Superior temporal gyrus (tissue), 1 donor: ENCODE results near the gene NT5M.
"Not testable (repeated sequence)": the region's sequence is repeated elsewhere in the genome, so short reads cannot be mapped to it uniquely, and the experiment has no call there.

ENCODE experiments used
- DNase-seq: peaks from one replicate; pipeline ENCODE4 v3.0.0-alpha.2; 2016; ENCODE audit errors: extremely low spot score

Gene NT5M

DNA sequence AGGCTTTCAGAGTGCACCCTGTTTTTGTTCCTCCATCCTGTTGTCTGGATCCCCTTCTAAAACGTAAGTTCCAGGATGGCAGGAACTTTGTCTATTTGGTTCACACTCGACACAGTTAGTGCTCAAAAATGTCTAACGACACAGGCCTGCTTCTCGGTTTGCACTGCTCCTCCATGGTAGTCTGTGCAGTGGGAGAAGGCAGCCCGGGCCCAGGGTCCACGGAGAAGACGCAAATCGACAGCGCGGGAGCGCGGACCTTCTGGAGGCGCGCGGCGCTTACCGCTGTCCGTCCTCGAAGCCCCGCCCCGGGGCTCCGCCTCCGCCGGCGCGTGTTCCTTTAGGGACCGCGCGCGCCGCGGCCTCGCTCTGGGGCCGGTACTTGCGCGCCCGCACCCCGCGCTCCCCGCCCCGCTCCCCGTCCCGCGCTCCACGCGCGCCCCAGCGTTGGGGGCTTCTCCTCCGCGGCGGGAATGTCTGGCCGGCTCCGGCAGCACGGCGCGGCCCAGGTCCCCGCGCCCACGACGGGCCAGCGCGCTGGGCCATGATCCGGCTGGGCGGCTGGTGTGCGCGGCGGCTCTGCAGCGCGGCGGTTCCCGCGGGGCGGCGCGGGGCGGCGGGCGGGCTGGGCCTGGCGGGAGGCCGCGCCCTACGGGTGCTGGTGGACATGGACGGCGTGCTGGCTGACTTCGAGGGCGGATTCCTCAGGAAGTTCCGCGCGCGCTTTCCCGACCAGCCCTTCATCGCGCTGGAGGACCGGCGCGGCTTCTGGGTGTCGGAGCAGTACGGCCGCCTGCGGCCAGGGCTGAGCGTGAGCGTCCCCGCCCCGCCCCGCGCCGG lies at the start of gene NT5M:
TSS of gene NT5M (plus strand) at position 364 of the 837 bp plus-strand sequence. CDS start at position 542, 178 bp downstream.
- DNase-seq = peak; percentile 79

DNA sequence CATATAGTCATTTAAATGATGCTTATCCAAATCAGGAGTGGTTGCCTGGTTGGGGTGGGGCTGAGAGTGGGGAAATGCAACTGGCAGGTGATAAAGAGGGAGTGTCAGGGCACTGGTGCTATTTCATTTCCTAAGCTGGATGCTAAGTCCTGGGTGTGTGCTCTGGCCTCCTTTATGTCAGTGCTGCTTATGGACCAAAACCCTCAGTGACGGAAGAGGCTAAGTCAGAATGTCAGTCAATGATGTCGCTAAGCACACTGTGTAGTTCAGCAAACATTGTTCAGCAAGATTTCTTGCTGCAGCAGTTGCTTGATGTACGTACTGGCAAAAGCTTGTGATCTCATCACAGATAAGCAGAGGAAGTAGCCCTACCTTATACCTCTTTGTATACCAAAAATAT lies 49.8 kb upstream of the NT5M start:
- DNase-seq = no peak

DNA sequence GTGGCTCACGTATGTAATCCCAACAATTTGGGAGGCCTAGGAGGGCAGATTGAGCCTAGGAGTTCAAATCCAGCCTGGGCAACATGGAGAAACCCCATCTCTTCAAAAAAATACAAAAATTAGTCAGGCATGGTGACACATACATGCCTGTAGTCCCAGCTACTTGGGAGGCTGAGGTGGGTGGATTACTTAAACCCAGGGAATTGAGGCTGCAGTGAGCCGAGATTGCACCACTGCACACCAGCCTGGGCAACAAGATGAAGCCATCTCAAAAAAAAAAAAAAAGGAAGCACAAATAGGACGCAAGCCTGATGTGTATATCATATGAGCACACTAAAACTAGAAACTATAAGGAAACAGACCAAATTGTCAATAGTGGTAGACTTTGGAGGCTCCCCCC lies 49.1 kb upstream of the NT5M start:
- DNase-seq = no peak

DNA sequence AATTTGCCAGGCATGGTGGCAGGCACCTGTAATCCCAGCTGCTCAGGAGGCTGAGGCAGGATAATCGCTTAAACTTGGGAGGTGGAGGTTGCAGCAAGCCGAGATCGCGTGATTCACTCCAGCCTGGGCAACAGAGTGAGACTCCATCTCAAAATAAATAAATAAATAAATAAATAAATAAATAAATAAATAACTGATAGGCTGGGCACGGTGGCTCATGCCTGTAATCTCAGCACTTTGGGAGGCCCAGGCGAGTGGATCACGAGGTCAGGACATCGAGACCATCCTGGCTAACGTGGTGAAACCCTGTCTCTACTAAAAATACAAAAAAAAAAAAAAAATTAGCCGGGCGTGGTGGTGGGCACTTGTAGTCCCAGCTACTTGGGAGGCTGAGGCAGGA lies 47.5 kb upstream of the NT5M start:
- not testable (repeated sequence) for DNase-seq

DNA sequence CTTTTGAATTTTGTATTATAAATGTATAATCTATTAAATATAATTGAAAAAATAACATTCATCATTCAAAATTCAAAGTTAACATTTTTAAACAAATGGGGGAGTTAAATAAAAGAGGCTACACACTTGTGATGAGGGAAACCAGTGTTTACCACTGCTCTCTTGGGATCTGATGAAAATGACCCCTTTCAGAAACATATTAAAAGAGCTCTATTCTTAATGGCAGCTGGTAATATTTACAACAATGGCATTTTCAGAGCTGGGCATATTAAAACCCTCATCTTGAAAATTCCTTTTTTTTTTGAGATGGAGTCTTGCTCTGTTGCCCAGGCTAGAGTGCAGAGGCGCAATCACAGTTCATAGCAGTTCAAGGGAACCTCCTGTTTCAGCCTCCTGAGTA lies 46.9 kb upstream of the NT5M start:
- peak; percentile 47 for DNase-seq

DNA sequence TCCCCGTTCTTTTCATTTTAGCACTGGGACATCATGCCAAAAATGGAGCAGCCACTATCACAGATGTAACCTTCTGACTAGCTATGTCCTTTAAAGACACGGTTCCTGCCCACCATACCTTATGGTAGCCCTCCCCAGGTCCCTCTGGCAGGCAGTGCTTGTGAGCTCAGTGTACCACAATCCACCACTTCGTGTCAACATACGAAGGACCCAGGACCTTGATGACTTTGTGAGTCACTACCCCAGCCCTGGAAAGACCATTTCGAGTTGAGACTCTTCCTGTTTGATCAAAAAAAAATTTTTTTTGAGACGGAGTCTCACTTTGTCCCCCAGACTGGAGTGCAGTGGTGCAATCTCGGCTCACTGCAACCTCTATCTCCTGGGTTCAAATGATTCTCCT lies 45.2 kb upstream of the NT5M start:
- DNase-seq = no peak

DNA sequence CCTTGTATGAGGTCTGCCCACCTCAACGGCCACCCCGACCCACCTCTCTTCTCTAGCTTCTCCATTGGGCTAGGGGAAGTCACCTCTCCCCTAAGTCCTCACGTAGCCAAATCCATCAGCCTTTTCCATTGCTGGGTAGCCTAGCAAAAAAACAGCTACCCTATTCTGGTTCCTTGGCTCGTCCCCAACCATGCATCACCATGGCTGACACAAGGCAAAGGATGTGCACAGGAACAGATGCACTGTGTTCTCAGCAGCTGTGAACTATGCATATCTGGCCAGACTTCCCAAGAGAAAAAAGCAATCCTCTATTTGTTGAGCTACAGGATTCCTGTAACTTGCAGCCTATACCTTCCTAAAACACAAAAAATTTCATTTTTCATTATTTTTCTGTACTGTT lies 44.2 kb upstream of the NT5M start:
- DNase-seq = peak; percentile 83

DNA sequence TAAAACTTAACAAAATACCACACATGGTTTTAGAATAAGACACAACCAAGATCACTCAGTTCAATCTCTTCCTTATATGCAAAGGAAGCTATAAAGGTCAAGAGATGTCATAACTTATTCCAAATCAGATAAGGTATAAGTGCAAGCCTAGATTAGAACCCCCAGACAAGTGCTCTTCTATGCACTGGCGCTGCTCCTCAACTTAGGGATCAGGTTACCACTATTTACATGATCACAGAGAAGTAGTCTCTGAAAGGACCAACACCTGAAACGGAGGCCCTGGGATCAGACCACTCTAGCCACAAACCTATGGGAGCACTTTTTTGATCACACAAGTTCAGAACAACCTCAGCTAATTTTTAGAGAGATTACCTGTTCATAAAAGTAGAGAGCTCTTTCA lies 38.7 kb upstream of the NT5M start:
- DNase-seq = no peak

DNA sequence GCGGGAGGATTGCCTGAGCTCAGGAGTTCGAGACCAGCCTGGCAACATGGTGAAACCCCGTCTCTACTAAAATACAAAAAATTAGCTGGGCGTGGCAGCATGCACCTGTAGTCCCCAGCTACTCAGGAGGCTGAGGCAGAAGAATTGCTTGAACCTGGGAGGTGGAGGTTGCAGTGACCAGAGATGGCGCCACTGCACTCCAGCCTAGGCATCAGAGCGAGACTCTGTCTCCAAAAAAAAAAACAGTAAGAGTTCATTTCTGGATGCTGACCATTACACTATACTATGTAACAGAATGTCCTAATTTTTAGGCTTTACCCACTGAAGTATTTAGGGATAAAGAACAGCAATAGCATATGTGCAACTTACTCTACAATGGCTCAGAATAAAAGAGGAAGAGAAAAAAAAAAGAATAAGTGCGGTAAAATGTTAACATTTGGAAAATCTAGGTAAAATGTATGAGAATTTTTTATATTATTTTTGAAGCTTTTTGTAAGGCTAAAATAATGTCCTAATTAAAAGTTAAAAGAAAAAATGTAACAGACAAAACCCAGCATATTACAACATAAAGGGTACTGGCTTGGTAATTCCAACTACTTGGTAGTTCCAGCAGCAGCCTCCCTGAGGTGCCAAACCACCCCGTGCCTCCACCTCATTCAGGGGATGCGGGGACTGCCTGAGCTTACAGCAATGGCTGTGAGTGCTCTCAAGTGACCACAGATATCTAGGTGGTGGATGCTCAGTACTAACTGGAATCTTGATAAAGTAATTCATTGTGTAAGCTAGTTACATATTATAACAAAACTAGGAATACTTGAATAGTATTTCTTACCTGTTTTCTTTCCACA lies 33.0 kb upstream of the NT5M start:
- DNase-seq = no peak

DNA sequence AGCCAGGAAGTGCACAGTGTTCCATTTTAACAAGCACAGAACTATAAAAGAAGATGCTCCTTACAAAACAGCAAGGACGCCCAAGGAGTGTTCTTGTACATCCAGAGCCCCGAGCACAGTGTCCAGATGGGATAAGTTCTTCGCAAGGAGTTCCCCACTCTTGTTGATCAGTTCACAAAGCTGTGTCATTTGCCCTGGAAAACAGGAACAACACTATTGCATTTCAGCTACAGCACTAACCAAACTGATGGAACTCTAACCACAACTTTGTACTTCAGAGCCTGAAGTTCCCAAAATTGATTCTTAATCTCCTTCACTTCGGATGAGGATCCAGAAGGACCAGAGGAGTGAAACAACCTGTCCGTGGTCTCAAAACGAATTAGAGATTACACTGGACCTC lies 27.2 kb upstream of the NT5M start:
- no peak for DNase-seq

DNA sequence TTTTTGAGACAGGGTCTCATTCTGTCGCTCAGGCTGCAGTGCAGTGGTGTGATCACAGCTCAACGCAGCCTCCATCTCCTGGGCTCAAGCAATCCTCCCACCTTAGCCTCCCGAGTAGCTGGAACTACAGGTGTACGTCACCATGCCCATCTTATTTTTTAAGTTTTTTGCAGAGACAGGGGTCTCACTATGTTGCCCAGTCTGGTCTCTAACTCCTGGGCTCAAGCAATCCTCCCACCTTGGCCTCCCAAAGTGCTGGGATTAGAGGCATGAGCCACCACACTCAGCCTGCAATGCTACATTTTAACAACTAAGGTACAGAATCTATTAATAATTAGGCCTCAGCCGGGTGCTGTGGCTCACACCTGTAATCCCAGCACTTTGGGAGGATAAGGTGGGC lies 25.7 kb upstream of the NT5M start:
- not testable (repeated sequence) for DNase-seq

DNA sequence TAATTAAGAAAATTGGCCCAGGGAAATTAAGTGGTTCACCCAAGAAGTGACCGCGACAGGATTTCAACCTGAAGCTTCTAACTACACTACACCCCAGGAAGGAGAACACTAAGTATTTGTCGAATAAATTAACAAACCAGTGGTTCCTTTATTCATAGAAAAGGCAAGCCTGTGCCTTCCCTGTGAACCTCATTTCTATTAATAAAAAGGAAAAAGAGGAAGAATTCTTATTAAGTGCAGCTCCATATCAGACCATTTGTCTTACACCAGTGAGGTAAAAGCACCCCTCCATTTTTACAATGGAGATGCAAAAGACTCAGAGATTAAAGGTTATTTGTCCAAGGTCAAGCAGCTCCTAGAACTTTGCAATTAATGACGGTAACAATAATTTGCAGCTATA lies 23.9 kb upstream of the NT5M start:
- DNase-seq = no peak

DNA sequence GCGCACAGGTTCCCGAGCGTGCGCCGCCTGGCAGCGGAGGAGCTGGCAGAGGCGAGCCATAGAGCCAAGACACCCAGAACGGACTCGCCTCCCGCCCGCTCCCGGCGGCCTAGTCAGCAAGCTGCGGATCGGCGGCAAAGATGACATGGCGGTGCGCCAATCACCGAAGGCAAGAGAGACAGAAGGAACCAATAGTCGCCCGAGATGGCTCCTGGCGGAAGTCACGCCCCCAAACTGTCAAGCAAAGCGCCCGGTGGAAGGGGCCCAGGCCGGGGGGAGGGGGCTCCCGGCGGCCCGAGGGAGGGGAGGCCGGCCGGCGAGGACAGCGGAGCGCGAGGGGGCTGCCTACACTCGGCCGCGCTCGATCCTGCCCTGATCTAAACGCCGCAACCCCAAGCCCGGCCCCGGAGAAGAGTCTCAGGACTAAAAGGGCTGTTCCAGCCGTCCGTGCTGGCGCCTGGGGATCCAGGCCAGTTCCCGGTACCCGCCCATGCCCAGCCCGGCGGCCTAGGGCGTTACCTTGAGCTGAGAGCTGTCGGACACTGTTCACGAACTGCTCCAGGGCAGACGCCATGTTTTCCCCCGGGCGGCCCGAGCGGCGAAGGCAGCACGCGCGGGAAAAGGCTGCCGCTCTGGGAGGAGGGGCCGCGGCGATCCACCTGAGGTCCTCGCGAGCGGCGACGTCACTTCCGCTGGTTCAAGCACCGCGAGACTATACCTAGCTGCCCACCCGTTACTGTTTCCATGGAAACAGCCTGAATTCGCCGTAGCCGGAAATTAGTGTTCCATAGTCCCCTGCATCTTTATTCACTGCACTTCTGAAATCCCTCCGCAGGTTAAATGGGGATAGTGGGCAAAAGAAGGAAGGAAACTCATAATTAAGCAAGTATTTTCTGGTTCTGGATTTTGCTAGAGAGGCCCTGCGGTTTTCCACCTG lies 22.3 kb upstream of the NT5M start, which contains the start of gene COPS3:
TSS of gene COPS3 (minus strand) at position 634 of the 937 bp plus-strand sequence. CDS start at position 574, 60 bp downstream.
- DNase-seq = peak; percentile 100

DNA sequence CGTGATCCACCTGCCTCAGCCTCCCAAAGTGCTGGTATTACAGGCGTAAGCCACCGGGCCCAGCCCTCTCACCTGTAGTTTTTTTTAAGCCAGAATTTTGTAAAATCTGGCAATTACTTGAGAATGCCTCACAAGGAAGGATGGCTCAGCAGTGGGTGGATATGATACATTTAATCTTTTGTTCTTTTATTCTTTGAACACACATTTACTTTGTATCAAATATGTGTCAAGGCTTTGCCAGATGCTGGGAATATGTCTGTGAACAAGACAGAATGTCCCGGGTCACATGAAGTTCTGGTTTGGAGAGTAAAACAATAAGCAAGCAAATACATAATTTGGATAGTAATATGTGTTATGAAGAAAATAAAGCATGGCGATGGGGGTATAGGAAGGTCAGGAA lies 17.2 kb upstream of the NT5M start:
- no peak for DNase-seq

DNA sequence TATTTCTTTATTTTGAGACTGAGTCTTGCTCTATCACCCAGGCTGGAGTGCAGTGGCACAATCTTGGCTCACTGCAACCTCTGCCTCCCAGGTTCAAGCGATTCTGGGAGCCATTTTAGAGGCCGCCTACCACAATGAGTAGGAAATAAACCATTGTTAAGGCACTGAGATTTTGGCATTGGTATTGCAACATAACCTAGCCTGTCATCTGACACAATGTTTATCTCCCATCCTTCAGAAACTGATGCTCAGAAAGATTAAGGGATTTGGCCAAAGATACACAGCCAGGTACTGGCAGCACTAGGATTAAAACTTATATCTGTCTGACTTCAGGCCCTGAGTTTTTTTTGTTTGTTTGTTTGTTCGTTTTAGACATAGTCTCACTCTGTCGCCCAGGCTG lies 14.1 kb upstream of the NT5M start:
- DNase-seq = no peak

DNA sequence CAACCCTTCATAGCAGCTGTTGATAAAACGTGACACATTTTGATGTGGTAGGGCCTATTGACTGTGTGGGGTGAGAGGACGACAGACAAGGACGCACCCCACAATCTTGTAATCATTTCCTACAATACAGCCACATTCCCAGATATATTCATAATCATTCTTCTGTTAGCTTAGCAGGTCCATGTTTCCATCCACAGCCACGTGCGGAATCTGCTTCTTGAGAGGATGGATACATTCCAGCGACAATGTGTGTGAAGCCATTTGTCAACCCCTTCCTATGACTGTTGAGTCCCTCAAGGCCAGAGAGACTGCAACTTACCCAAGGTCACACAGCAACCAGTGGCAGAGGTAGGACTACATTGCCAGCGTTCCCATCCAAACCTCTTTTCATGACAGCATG lies 13.5 kb upstream of the NT5M start:
- DNase-seq = no peak

DNA sequence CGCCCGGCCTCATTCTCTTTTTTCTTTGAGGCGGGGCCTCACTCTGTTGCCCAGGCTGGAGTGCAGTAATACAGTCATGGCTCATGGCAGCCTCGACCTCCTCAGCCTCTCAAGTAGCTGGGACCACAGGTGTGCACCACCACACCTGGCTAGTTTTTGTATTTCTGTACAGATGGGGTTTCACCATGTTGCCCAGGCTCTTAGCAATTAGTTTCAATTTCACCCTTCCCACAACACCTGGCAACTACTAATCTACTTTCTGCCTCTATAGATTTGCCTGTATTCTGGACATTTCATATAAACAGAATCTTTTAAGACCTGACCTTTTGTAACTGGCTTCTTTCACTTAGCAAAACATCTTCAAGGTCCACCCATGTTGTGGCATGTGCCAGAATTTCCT lies 8.0 kb upstream of the NT5M start:
- DNase-seq = no peak

DNA sequence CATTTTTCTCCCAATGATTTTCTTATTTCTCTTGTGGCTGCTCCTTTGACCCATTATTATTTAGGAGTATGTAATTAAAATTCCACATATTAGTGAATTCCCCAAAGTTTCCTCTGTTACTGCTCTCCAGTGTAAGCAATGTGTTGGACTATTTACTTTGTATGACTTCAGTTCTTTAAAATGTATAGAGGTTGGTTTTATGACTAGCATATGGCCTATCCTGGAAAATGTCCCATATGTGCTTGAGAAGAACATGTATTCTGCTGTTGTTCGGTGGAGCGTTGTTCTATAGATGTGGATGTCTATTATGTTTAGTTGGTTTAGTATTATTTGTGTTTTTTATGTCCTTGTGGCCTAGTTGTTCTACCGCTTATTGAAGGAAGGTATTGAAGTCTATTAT lies 6.0 kb upstream of the NT5M start:
- no peak for DNase-seq

DNA sequence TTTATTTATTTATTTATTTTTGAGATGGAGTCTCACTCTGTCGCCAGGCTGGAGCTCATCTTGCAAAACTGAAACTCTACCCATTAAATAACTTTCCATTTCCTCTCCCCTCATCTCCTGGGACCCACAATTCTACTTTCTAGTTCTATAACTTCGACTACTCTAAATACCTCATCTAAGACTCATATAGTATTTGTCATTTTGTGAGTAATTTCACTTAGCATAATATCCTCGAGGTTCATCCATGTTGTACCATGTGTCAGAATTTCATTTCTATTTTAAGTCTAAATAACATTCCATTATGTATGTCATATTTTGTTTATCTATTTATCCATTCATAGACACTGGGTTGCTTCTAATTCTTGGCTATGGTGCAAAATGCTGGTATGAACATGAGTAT lies 5.1 kb upstream of the NT5M start:
- DNase-seq = no peak

DNA sequence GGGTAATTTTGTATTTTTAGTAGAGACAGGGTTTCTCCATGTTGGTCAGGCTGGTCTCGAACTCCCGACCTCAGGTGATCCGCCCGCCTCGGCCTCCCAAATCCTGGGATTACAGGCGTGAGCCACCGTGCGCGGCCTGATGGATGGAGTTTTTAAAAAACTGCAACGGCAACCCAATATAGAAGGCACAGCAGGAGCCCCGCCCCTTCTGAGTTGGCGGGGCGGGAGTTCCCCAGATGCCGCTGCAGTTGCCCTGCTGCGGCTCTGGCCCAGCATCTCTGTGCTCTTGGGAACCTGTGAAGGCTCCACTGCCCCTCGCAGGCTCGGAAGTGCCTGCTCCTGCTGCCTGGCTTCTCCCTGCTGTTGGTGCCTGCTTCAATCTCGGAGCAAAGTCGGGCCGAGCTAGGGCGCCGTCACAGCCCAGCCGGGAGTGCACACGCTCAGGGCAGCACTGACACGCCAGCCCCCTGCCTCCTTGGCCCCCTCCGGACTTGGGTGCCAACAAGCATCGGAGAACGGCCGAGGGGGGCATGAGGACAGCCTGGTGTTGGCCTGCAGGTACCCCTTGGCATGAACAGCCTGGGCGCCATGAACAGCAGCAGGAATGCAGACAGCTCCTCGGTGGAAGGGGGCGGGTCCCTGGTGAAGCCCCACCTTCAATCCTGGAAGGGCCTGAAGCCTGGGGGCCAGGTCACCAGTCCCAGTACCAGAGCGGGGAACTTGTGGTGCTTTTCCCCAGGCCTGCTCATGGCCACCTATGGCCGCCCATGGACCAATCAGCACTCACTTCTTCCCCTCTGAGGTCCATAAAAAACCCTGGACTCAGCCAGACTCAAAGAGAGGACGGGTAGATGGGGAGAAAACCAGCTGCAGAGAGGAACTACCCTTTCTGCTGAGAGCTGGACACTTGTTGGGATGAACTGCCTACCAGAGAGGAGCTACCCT lies 2.3 kb upstream of the NT5M start:
- DNase-seq = no peak

DNA sequence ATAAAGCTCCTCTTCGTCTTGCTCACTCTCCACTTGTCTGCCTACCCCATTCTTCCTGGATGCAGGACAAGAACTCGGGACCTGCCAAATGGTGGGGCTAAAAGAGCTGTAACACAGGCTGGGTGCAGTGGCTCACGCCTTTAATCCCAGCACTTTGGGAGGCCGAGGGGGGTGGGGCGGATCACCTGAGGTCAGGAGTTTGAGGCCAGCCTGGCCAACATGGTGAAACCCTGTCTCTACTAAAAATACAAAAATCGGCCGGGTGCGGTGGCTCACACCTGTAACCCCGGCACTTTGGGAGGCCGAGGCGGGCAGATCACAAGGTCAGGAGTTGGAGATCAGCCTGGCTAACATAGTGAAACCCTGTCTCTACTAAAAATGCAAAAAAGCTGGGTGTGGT lies 1.5 kb upstream of the NT5M start:
- not testable (repeated sequence) for DNase-seq
